Breast epithelium (tissue), 4 donors: ENCODE measurements around the gene ZNF423. TPM values are rescaled to one million over a fixed set of nuclear protein-coding genes. Genes with fewer than 3 reads are reported as not detected.

Source experiments
- DNase-seq, 2 donors: peaks; one replicate each; pipeline ENCODE4 v3.0.0-alpha.2; 2019; ENCODE audit warnings: low spot score in 2 of 2
- H3K27ac ChIP-seq, 2 donors: fragments of 200-600 bp; sonication (generic) in 1 of 2; one replicate each; pipeline ENCODE4 v1.5.1; 2016 to 2019; ENCODE audit warnings: mild to moderate bottlenecking in 1 of 2
- H3K27me3 ChIP-seq, 2 donors: fragments of 200-600 bp; sonication (generic) in 1 of 2; one replicate each; pipeline versions ENCODE4 v1.5.1 to v1.6.0; 2017 to 2019; ENCODE audit warnings: control low read depth in 1 of 2, mild to moderate bottlenecking in 1 of 2
- H3K36me3 ChIP-seq: fragments of 200-600 bp; one replicate; pipeline ENCODE4 v1.5.1; 2019
- H3K4me1 ChIP-seq, 2 donors: fragments of 200-600 bp; sonication (generic); one replicate each; pipeline ENCODE4 v1.5.1; 2016 to 2019; ENCODE audit warnings: control low read depth in 1 of 2
- H3K4me3 ChIP-seq, 3 donors: fragments of 200-600 bp; sonication (generic); 1 replicate in 2 of 3; 2 replicates in 1 of 3; pipeline ENCODE4 v1.5.1; 2016 to 2019; ENCODE audit warnings: mild to moderate bottlenecking in 3 of 3, moderate library complexity in 2 of 3
- H3K9me3 ChIP-seq, 2 donors: fragments of 200-600 bp; sonication (generic) in 1 of 2; one replicate each; pipeline ENCODE4 v1.5.1; 2016 to 2019; ENCODE audit warnings: control low read depth in 1 of 2
- CTCF ChIP-seq, 3 donors: fragments of 450-650 bp; IDR thresholded peaks; one replicate each; pipeline ENCODE4 v1.5.1; 2016 to 2017; ENCODE audit warnings: antibody characterized with exemption in 3 of 3, mild to moderate bottlenecking in 3 of 3, moderate library complexity in 3 of 3
- POLR2A ChIP-seq: fragments of 450-650 bp; IDR thresholded peaks from one replicate; pipeline ENCODE4 v1.6.1; 2016; ENCODE audit warnings: antibody characterized with exemption, mild to moderate bottlenecking, moderate library complexity
- POLR2AphosphoS5 ChIP-seq, 3 donors: sonication (generic); formaldehyde crosslinking; IDR thresholded peaks; one replicate each; pipeline ENCODE4 v1.6.1; 2017; ENCODE audit warnings: antibody characterized with exemption in 3 of 3
- intact Hi-C: fragments of 100-400 bp; cut with DNase I; formaldehyde crosslinking; loops from one replicate; pipeline ENCODE4 v1.15.1; 2023; ENCODE audit warnings: low total_unique reads
- total RNA-seq, 3 donors: library from RNA; depleted of rRNA; stranded (reverse); fragments of >200 nt; gene quantifications; one replicate each; pipeline ENCODE4 v1.1.0, GENCODE V29; 2016

Gene ZNF423
- total RNA-seq, 3 donors from 2014 or later, result 4.7 to 8.0 (median 5.9) TPM

GRCh38 chr16:49843758-49844157, 12.2 kb downstream of the ZNF423 start:
- Histone ChIP-seq H3K27ac (no peak overlapping the region), H3K36me3 (no peaks in the 10 kb centered on the region)
- TF ChIP-seq CTCF (IDR thresholded peaks at IDR 0.05) (no peak), POLR2A (no peak), POLR2AphosphoS5 (IDR thresholded peaks at IDR 0.05) (no peak)

GRCh38 chr16:49842972-49843371, 12.9 kb downstream of the ZNF423 start:
- Histone ChIP-seq H3K4me1 (no peaks in the 10 kb centered on the region), H3K27ac (no peak overlapping the region), H3K36me3 (no peaks in the 10 kb centered on the region), H3K27me3 (no peaks in the 10 kb centered on the region), H3K4me3 (no peak overlapping the region), H3K9me3 (no peaks in the 10 kb centered on the region)
- no peak for DNase-seq
- no peak for TF ChIP-seq POLR2A
- TF ChIP-seq CTCF (IDR thresholded peaks at IDR 0.05), result no peak
- TF ChIP-seq POLR2AphosphoS5 (IDR thresholded peaks at IDR 0.05), result no peak
- intact Hi-C loops, result no loop called here

More at GRCh38 chr16:49843758-49844157, 12.2 kb downstream of the ZNF423 start:
- no peaks in the 10 kb centered on the region for H3K27me3 ChIP-seq
- H3K4me1 ChIP-seq, result no peaks in the 10 kb centered on the region
- H3K9me3 ChIP-seq, result no peaks in the 10 kb centered on the region
- DNase-seq, result no peak
- H3K4me3 ChIP-seq, result no peak overlapping the region
- intact Hi-C loops, result no loop called here

- no peaks in the 10 kb centered on the region for H3K9me3 ChIP-seq
- no peak for TF ChIP-seq CTCF (IDR thresholded peaks at IDR 0.05)
- TF ChIP-seq POLR2A, result no peak
- no peak for TF ChIP-seq POLR2AphosphoS5 (IDR thresholded peaks at IDR 0.05)
- H3K27me3 ChIP-seq, result no peaks in the 10 kb centered on the region
- peak overlapping the region; percentile 2 to 66 (median 49) for H3K4me3 ChIP-seq
- H3K36me3 ChIP-seq, result no peaks in the 10 kb centered on the region
- no peak for DNase-seq
- peak overlapping the region; percentile 67 to 89 for H3K27ac ChIP-seq
- H3K4me1 ChIP-seq, result peaks cover 0 to 6% of the 10 kb centered on the region in 2 donors
- intact Hi-C loops, result no loop called here
Observed at GRCh38 chr16:49839017-49839825, 16.7 kb downstream of the ZNF423 start.

- no peak for DNase-seq
- Histone ChIP-seq H3K27ac (peak overlapping the region; percentile 67 to 89), H3K27me3 (no peaks in the 10 kb centered on the region), H3K4me1 (peaks cover 0 to 6% of the 10 kb centered on the region in 2 donors), H3K9me3 (no peaks in the 10 kb centered on the region), H3K36me3 (no peaks in the 10 kb centered on the region), H3K4me3 (peak overlapping the region; percentile 2 to 66 (median 49))
- intact Hi-C loops, result no loop called here
- TF ChIP-seq POLR2AphosphoS5 (IDR thresholded peaks at IDR 0.05) (no peak), CTCF (IDR thresholded peaks at IDR 0.05) (no peak), POLR2A (no peak)
Observed at GRCh38 chr16:49838441-49839016, 17.4 kb downstream of the ZNF423 start.
